Measurements from ENCODE around the gene TOR1A. TPM values are rescaled to one million over a fixed set of nuclear protein-coding genes. Genes with fewer than 3 reads are reported as not detected.

The TOR1A gene
- total and polyA plus RNA-seq, 12 donors: 19.7 to 61.4 (median 39.5) TPM

DNA sequence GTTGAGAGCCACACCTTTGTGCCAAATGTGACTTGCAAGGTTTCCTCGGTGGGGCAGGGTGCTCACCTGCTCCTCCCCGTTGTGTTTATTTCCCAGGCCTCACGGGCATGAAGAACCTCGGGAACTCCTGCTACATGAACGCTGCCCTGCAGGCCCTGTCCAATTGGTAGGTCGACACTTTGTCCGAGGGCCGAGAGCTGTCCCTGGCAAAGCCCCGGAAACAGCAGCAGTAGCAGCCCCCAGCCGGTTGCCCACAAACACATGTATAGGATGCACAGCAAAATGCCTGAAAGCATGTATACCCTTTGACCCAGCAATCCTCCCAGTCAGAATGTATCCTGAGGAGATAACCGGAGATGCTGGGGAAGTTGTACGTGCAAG is 37.5 kb upstream of the TOR1A start:
- no peak for TF ChIP-seq POLR2A (IDR thresholded peaks at IDR 0.05)
- TF ChIP-seq, protein P1, sequence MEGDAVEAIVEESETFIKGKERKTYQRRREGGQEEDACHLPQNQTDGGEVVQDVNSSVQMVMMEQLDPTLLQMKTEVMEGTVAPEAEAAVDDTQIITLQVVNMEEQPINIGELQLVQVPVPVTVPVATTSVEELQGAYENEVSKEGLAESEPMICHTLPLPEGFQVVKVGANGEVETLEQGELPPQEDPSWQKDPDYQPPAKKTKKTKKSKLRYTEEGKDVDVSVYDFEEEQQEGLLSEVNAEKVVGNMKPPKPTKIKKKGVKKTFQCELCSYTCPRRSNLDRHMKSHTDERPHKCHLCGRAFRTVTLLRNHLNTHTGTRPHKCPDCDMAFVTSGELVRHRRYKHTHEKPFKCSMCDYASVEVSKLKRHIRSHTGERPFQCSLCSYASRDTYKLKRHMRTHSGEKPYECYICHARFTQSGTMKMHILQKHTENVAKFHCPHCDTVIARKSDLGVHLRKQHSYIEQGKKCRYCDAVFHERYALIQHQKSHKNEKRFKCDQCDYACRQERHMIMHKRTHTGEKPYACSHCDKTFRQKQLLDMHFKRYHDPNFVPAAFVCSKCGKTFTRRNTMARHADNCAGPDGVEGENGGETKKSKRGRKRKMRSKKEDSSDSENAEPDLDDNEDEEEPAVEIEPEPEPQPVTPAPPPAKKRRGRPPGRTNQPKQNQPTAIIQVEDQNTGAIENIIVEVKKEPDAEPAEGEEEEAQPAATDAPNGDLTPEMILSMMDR (IDR thresholded peaks at IDR 0.05): no peak
- no peaks in the 10 kb centered on the region for H3K9me3 ChIP-seq (replicated peaks in 1 of 3)
- H3K27ac ChIP-seq: no peak overlapping the region
- no peak overlapping the region for H3K4me3 ChIP-seq
- 84 to 92% (median 88%) methylated on average over 7 to 12 of the region's 12 CpGs for WGBS, 4 donors
- intact Hi-C loops (cut with DNase I): no loop called here
- H3K4me1 ChIP-seq (replicated peaks in 1 of 2): no peaks in the 10 kb centered on the region
- no peaks in the 10 kb centered on the region for H3K27me3 ChIP-seq
- DNase-seq: no peak
- peaks cover 0 to 59% of the 10 kb centered on the region in 2 donors for H3K36me3 ChIP-seq (replicated peaks in 1 of 2)

DNA sequence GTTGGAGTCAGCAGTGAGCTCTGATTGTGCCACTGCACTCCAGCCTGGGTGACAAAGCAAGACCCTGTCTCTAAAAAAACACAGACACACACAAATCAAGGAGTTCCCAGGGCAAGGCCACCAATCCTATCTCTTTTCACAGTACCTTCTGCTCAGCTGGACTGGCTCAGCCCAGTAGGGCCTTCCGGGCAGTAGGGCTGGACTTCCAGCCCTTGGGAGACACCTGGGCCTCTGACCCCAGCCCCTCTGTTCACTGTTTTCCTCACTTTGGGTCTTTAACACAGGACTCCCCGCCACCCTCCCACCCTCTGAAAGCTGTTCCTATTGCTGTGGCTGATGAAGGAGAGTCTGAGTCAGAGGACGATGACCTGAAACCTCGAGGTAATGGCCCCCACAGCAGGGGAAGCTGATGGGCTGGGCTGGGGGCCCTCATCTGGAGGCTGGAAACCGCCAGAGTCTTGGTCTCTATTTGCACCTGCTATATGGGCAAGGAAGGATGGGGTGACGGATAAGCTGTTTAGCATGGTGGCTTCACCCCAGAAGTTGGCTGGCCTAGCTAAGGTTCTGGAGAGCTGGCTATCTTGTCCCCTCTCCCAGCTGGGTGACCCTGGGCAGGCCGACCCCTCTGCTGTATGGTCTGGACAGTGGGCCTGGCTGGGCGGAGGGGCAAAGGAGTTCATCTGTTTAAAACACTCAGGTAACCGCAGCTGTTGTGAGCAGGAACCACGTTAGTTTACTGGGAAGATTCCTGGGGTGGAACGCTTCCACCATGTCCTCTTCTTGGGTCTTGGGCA is 36.9 kb upstream of the TOR1A start:
- H3K9me3 ChIP-seq (replicated peaks in 1 of 3): no peaks in the 10 kb centered on the region
- no peak overlapping the region for H3K27ac ChIP-seq
- TF ChIP-seq, protein P1 (IDR thresholded peaks at IDR 0.05): no peak
- no peak for TF ChIP-seq POLR2A (IDR thresholded peaks at IDR 0.05)
- no peaks in the 10 kb centered on the region for H3K4me1 ChIP-seq (replicated peaks in 1 of 2)
- no peak for DNase-seq
- peaks cover 0 to 58% of the 10 kb centered on the region in 2 donors for H3K36me3 ChIP-seq (replicated peaks in 1 of 2)
- intact Hi-C loops (cut with DNase I): no loop called here
- no peak overlapping the region for H3K4me3 ChIP-seq
- no peaks in the 10 kb centered on the region for H3K27me3 ChIP-seq
- 63 to 75% (median 71%) methylated on average over 7 to 11 of the region's 11 CpGs for WGBS, 4 donors

GRCh38 chr9:129858167-129858962 is 34.4 kb upstream of the TOR1A start:
- intact Hi-C loops (cut with DNase I): no loop called here
- no peak for DNase-seq
- no peak overlapping the region for H3K4me3 ChIP-seq
- peaks cover 0 to 61% of the 10 kb centered on the region in 2 donors for H3K36me3 ChIP-seq (replicated peaks in 1 of 2)
- TF ChIP-seq, protein P1 (IDR thresholded peaks at IDR 0.05): no peak
- no peak for TF ChIP-seq POLR2A (IDR thresholded peaks at IDR 0.05)
- no peak overlapping the region for H3K27ac ChIP-seq
- H3K27me3 ChIP-seq: no peaks in the 10 kb centered on the region
- H3K4me1 ChIP-seq (replicated peaks in 1 of 2): no peaks in the 10 kb centered on the region
- 87 to 96% (median 88%) methylated on average over 7 to 11 of the region's 11 CpGs for WGBS, 4 donors
- H3K9me3 ChIP-seq (replicated peaks in 1 of 3): no peaks in the 10 kb centered on the region

DNA sequence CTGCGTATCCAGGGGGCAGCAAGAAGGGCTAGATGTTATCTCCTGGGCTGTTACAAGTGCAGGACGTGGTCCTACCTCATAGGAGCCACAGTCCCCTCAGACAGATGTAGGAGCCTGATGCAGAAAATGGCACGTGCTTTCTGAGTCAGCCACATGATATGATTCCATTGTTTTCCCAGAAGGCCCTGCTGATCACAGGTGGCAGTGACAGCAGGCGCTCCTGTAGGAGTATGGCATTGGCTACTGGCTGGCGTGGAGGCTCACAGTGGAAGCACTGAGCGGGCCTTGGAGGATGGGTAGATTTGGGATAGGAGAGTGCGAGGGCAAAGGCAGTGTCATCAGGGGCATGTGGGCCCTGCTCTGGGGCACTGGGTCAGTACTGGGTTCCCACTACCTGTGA is 33.3 kb upstream of the TOR1A start:
- DNase-seq: no peak
- WGBS, 4 donors: 82 to 92% (median 91%) methylated on average over 7 of the region's 7 CpGs
- peaks cover 0 to 70% of the 10 kb centered on the region in 2 donors for H3K36me3 ChIP-seq (replicated peaks in 1 of 2)
- intact Hi-C loops (cut with DNase I): no loop called here
- H3K4me3 ChIP-seq: no peak overlapping the region
- no peaks in the 10 kb centered on the region for H3K27me3 ChIP-seq
- no peaks in the 10 kb centered on the region for H3K9me3 ChIP-seq (replicated peaks in 1 of 3)
- no peak overlapping the region for H3K27ac ChIP-seq
- peaks cover 7 to 11% of the 10 kb centered on the region in 2 donors for H3K4me1 ChIP-seq (replicated peaks in 1 of 2)
- no peak for TF ChIP-seq POLR2A (IDR thresholded peaks at IDR 0.05)
- TF ChIP-seq, protein P1 (IDR thresholded peaks at IDR 0.05): no peak

All from adrenal gland (tissue), 12 donors.